Natural killer cell (primary cell): ENCODE results near the gene MT1X. TPM values are rescaled to one million over a fixed set of nuclear protein-coding genes. Genes with fewer than 3 reads are reported as not detected.

Experiments used
- ATAC-seq, 3 donors: fragments of 150-1000 bp in 2 of 3; fragments of 200-7000 bp in 1 of 3; cut with Tn5 transposase; 1 replicate in 1 of 3; 2 replicates in 2 of 3; pipeline ENCODE4 v1.10.0; 2021; ENCODE audit warnings: mild to moderate bottlenecking in 2 of 3, moderate library complexity in 2 of 3
- DNase-seq, 2 donors: peaks; one replicate each; pipeline versions ENCODE4 v3.0.0 to v3.0.0-alpha.2; 2013 to 2021; ENCODE audit warnings: mixed read lengths in 1 of 2
- H3K27ac ChIP-seq: one replicate; pipeline ENCODE4 v1.5.1; 2013; ENCODE audit warnings: mild to moderate bottlenecking, low read length
- H3K27me3 ChIP-seq: one replicate; pipeline ENCODE4 v1.6.1; 2013; ENCODE audit warnings: low read length; ENCODE audit not compliant: control insufficient read depth, insufficient read depth
- H3K36me3 ChIP-seq: one replicate; pipeline ENCODE4 v1.6.1; 2013; ENCODE audit warnings: low read length; ENCODE audit not compliant: control insufficient read depth, insufficient read depth
- H3K4me1 ChIP-seq: one replicate; pipeline ENCODE4 v1.6.1; 2013; ENCODE audit warnings: low read length; ENCODE audit not compliant: control insufficient read depth, insufficient read depth
- H3K4me3 ChIP-seq: one replicate; pipeline ENCODE4 v1.5.1; 2013; ENCODE audit warnings: low read length
- H3K9me3 ChIP-seq: one replicate; pipeline ENCODE4 v1.6.1; 2013; ENCODE audit warnings: low read length; ENCODE audit not compliant: control insufficient read depth, insufficient read depth
- H3K27ac Mint-ChIP-seq, 2 donors: one replicate each; pipeline ENCODE4 v1.8.0; 2022; ENCODE audit warnings: mild to moderate bottlenecking in 2 of 2, mixed read lengths in 2 of 2, moderate library complexity in 1 of 2
- H3K27me3 Mint-ChIP-seq, 2 donors: one replicate each; pipeline ENCODE4 v1.8.0; 2022; ENCODE audit warnings: low read depth in 2 of 2, mixed read lengths in 2 of 2
- H3K36me3 Mint-ChIP-seq: one replicate; pipeline ENCODE4 v1.8.0; 2022; ENCODE audit warnings: mixed read lengths
- H3K4me1 Mint-ChIP-seq, 2 donors: one replicate each; pipeline ENCODE4 v1.8.0; 2022; ENCODE audit warnings: mixed read lengths in 2 of 2
- H3K4me3 Mint-ChIP-seq: one replicate; pipeline ENCODE4 v1.8.0; 2022; ENCODE audit warnings: mild to moderate bottlenecking, moderate library complexity, mixed read lengths
- H3K9me3 Mint-ChIP-seq, 2 donors: one replicate each; pipeline ENCODE4 v1.8.0; 2022; ENCODE audit warnings: mixed read lengths in 2 of 2
- WGBS: methylation state at CpG from one replicate; pipeline ENCODE4 v1.1.7; 2013; ENCODE audit warnings: missing lambda C conversion rate; ENCODE audit not compliant: insufficient coverage; 5-methylcytosine and 5-hydroxymethylcytosine counted together
- intact Hi-C: fragments of 100-400 bp; cut with micrococcal nuclease; formaldehyde crosslinking; loops from one replicate; pipeline ENCODE4 v1.14.2; 2022
- total RNA-seq, 4 donors: library from RNA; stranded (reverse); fragments of 120-200 nt in 1 of 4; gene quantifications; one replicate each; pipeline versions ENCODE4 v1.2.3 to v1.2.4, GENCODE V29; 2013 to 2022
- TF ChIP-seq, protein P1 (sequence below): fragments of 200-600 bp; IDR thresholded peaks from one replicate; pipeline ENCODE4 v1.8.0; 2022; ENCODE audit warnings: antibody characterized with exemption

The MT1X gene
- total RNA-seq, 3 donors from 2014 or later (not counting 1 experiment from before 2014, with no cell fraction given) = 17.6 to 23.1 (median 20.0) TPM

DNA sequence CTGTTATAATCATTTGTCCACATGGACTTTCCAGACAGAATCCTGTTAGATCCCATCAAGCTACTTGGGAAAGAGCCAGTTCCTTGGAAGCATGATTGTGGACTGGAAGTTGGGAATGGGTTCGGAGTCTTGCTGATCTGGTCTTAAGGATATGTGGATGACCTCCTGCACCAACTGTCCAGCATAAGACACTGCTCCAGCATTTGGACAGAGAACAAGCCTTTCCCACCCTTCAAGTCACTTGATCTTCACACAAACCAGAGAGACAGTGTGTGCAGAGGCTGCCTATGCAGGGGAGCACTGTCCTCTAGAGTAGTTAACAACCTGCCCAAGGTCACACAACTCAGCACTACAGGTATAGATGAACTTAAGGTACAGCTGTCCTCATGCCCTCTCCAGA is 36.4 kb upstream of the MT1X start:
- H3K27ac Mint-ChIP-seq = no peak overlapping the region

DNA sequence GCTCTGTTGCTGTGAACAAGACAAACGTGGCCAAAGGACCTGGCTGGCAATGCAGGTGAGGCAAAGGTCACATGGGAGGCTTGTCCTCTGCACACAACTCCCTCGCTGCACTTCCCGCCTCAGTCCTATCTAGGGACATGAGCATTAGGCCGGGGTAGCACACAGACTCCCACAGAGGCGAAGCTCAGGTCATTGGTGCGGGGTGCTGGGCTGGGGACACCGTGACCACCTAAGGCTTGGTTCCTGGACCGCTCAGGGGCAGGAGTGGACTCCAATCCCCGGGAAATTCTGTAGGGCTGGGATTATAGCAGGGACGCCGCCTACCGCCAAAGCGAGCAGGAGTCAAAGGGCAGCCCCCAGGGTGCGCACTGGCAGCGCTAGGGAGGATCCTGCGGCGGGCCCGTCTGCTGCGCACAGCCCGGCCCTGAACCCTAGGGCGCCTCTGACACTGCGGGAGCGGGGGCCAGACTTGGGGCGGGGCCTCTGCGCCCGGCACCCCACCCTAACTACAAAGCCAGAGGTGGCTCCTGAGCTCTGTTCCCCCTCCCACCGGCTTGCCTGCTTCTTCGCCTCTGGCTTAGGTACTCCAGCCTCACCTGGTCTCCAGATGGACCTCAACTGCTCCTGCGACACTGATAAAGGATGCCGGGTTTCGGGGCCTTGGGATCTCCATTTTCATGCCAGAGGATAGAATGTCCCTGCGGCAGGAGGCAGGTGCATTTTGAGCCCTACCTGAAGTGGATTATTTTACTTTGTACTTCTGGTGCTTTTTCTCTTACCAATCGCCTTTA is 34.4 kb upstream of the MT1X start:
- Mint-ChIP-seq H3K36me3 (no peaks in the 10 kb centered on the region), H3K4me3 (no peak overlapping the region), H3K27me3 (peaks cover 37 to 58% of the 10 kb centered on the region in 2 donors), H3K4me1 (peaks cover 10 to 16% of the 10 kb centered on the region in 2 donors), H3K27ac (no peak overlapping the region), H3K9me3 (no peaks in the 10 kb centered on the region)
- DNase-seq = no peak
- WGBS = 41% methylated on average over 33 of the region's 33 CpGs
- Histone ChIP-seq H3K27me3 (peaks cover 9% of the 10 kb centered on the region), H3K36me3 (no peaks in the 10 kb centered on the region), H3K9me3 (no peaks in the 10 kb centered on the region), H3K4me1 (peaks cover 15% of the 10 kb centered on the region), H3K27ac (no peak overlapping the region), H3K4me3 (no peak overlapping the region)
- TF ChIP-seq, protein P1, sequence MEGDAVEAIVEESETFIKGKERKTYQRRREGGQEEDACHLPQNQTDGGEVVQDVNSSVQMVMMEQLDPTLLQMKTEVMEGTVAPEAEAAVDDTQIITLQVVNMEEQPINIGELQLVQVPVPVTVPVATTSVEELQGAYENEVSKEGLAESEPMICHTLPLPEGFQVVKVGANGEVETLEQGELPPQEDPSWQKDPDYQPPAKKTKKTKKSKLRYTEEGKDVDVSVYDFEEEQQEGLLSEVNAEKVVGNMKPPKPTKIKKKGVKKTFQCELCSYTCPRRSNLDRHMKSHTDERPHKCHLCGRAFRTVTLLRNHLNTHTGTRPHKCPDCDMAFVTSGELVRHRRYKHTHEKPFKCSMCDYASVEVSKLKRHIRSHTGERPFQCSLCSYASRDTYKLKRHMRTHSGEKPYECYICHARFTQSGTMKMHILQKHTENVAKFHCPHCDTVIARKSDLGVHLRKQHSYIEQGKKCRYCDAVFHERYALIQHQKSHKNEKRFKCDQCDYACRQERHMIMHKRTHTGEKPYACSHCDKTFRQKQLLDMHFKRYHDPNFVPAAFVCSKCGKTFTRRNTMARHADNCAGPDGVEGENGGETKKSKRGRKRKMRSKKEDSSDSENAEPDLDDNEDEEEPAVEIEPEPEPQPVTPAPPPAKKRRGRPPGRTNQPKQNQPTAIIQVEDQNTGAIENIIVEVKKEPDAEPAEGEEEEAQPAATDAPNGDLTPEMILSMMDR = no peak
- ATAC-seq = no peak
- intact Hi-C loops = no loop called here

More for the DNA sequence above, 36.4 kb upstream of the MT1X start:
- H3K27me3 Mint-ChIP-seq = peaks cover 44 to 54% of the 10 kb centered on the region in 2 donors
- H3K4me1 ChIP-seq = peaks cover 18% of the 10 kb centered on the region
- TF ChIP-seq, protein P1 = no peak
- ATAC-seq (no peak), DNase-seq (no peak)
- no peaks in the 10 kb centered on the region for H3K36me3 ChIP-seq
- no peaks in the 10 kb centered on the region for H3K36me3 Mint-ChIP-seq
- intact Hi-C loops = no loop called here
- H3K27me3 ChIP-seq = peaks cover 9% of the 10 kb centered on the region
- H3K4me3 ChIP-seq = no peak overlapping the region
- WGBS = 0% methylated on average over 1 of the region's 1 CpG
- no peak overlapping the region for H3K27ac ChIP-seq
- peaks cover 16 to 21% of the 10 kb centered on the region in 2 donors for H3K4me1 Mint-ChIP-seq
- H3K9me3 ChIP-seq = no peaks in the 10 kb centered on the region
- H3K9me3 Mint-ChIP-seq = no peaks in the 10 kb centered on the region
- H3K4me3 Mint-ChIP-seq = no peak overlapping the region

GRCh38 chr16:56649271-56649670 is 33.0 kb upstream of the MT1X start:
- Histone ChIP-seq H3K27ac (no peak overlapping the region), H3K4me3 (no peak overlapping the region), H3K27me3 (peaks cover 9% of the 10 kb centered on the region), H3K4me1 (peaks cover under 1% of the 10 kb centered on the region), H3K9me3 (no peaks in the 10 kb centered on the region), H3K36me3 (no peaks in the 10 kb centered on the region)
- no peak for DNase-seq
- 92% methylated on average over 2 of the region's 2 CpGs for WGBS
- Mint-ChIP-seq H3K27ac (no peak overlapping the region), H3K36me3 (no peaks in the 10 kb centered on the region), H3K9me3 (no peaks in the 10 kb centered on the region), H3K4me1 (peaks cover 0 to 2% of the 10 kb centered on the region in 2 donors), H3K27me3 (peaks cover 35 to 54% of the 10 kb centered on the region in 2 donors), H3K4me3 (no peak overlapping the region)
- intact Hi-C loops = no loop called here
- TF ChIP-seq, protein P1 = no peak
- no peak for ATAC-seq
